ENCODE data around the gene LRIG1. TPM values are rescaled to one million over a fixed set of nuclear protein-coding genes. Genes with fewer than 3 reads are reported as not detected.

LRIG1 gene
- total and polyA plus RNA-seq, 7 donors: 4.2 to 226 (median 150) TPM

DNA sequence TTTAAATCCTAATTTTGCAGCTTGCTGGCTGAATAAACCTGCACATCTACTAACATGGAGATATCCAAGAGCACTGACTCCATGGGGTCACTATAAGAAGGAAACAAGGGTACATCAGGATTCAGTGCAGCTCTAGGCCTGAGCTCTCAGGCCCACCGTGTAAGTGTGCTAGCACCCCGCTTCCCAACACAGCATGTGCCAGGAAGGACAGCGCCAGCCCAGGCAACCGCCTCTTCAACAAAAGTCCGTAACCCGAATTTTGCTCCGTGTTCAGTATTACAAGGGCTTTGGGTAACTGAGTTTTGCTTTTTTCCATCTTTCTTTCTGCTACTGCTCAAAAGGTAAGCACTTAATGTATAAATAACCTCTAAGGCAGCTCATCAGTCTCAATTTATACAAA, 89.8 kb downstream of the LRIG1 start:
- peaks cover 0 to 100% (median 100%) of the 10 kb centered on the region in 4 donors for H3K4me1 ChIP-seq
- H3K27ac ChIP-seq: peak overlapping the region; percentile 31 to 95 (median 86)
- no peak for TF ChIP-seq POLR2AphosphoS5 (IDR thresholded peaks at IDR 0.05)
- TF ChIP-seq, protein P1, sequence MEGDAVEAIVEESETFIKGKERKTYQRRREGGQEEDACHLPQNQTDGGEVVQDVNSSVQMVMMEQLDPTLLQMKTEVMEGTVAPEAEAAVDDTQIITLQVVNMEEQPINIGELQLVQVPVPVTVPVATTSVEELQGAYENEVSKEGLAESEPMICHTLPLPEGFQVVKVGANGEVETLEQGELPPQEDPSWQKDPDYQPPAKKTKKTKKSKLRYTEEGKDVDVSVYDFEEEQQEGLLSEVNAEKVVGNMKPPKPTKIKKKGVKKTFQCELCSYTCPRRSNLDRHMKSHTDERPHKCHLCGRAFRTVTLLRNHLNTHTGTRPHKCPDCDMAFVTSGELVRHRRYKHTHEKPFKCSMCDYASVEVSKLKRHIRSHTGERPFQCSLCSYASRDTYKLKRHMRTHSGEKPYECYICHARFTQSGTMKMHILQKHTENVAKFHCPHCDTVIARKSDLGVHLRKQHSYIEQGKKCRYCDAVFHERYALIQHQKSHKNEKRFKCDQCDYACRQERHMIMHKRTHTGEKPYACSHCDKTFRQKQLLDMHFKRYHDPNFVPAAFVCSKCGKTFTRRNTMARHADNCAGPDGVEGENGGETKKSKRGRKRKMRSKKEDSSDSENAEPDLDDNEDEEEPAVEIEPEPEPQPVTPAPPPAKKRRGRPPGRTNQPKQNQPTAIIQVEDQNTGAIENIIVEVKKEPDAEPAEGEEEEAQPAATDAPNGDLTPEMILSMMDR (IDR thresholded peaks at IDR 0.05): no peak
- no peak for TF ChIP-seq EP300 (IDR thresholded peaks at IDR 0.05)
- no peak for TF ChIP-seq POLR2A (IDR thresholded peaks at IDR 0.05)
- DNase-seq: peak; percentile 65
- peaks cover 19 to 71% (median 41%) of the 10 kb centered on the region in 4 donors for H3K36me3 ChIP-seq
- 95 to 97% methylated on average over 7 of the region's 7 CpGs for WGBS, 2 donors
- H3K9me3 ChIP-seq: no peaks in the 10 kb centered on the region
- no peak overlapping the region for H3K4me3 ChIP-seq
- H3K27me3 ChIP-seq: no peaks in the 10 kb centered on the region
- intact Hi-C loops (cut with DNase I): loop anchor here (10.0 kb wide), 1 partner anchor 204 kb away; no protein-coding TSS in a partner anchor

DNA sequence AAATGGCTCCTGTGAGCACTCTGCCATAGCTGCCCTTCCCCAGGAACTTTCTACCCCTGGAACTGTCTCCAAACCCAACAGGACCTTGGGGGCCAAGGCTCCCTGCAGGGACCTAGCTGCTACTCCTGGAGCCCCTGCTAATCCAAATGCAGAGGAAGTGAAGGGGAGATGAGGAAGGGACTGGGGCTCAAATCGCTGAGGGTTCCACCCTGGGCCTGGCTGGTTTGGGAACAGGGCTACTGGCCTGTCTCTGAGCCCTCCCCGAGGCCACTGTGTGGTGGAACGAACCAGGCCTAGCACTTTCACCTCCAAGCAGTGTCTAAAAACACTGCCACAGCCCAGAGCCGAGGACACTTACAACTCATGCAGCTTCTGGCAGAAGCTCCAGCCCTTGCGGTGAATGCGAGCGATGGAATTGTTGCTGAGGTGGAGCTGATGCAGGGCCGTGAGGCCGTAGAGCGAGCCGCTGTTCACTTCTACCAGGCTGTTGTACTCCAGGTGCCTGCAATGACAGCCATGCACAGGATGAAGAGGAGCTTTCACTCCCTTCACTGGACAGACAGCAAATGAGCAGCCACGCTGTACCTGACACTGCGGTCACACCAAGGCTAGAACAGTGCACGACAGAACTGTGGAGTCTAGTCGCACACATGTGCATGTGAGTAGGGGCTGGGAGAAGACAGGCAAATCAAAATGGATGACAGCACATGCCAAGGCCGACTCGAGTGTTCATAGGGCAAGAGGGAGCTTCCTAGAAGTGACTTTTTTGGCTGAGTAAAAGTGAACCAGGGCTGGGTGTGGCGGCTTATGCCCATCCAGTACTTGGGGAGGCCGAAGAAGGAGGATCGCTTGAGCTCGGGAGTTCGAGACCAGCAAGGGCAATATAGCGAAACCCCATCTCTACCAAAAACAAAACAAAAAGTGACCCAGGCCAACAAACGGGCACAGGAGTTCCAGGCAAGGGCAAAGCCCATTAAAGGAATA, 90.8 kb downstream of the LRIG1 start:
- Histone ChIP-seq H3K27ac (peak overlapping the region; percentile 40 to 95 (median 86)), H3K4me3 (no peak overlapping the region), H3K27me3 (no peaks in the 10 kb centered on the region), H3K36me3 (peaks cover 19 to 80% (median 42%) of the 10 kb centered on the region in 4 donors), H3K4me1 (peaks cover 0 to 100% (median 100%) of the 10 kb centered on the region in 4 donors), H3K9me3 (no peaks in the 10 kb centered on the region)
- peak; percentile 57 for DNase-seq
- TF ChIP-seq EP300 (IDR thresholded peaks at IDR 0.05) (no peak), POLR2AphosphoS5 (IDR thresholded peaks at IDR 0.05) (no peak), POLR2A (IDR thresholded peaks at IDR 0.05) (no peak)
- TF ChIP-seq, protein P1 (IDR thresholded peaks at IDR 0.05): no peak
- intact Hi-C loops (cut with DNase I): loop anchor here (5.0 to 10.0 kb wide), 4 partner anchors 145 to 407 kb away; no protein-coding TSS in a partner anchor
- WGBS, 2 donors: 92 to 95% methylated on average over 24 of the region's 24 CpGs

DNA sequence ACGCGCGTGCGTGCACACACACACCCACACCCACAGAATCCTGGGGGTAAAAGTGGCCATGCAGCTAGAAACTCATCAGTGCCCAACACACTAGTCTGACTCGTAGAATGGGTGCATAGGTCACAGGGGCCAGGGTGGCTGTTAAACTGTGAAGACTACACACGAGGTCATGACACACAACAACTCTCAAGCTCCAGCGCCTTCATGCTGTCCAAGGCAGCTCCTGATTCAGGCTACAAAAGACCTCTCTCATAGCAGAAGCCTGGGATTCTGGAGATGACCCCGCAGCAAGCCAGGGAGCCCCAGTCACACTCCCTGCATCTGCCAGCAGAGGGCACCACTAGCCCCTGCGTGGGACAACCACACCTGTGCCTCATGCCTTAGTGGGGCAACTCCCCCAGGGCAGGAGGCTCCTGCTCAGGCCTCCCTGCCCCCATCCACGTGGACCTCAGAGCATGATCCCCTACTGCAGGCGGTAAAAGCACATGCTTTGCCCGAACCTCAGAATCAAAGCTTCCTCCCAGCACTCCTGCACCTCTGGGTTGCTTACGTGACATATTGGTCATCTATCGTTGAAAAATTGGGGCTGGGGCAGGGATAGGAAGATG, 93.1 kb downstream of the LRIG1 start:
- intact Hi-C loops (cut with DNase I): loop anchor here (2.0 to 10.0 kb wide), 4 partner anchors 93 to 410 kb away; partner anchors contain the start of gene LRIG1
- Histone ChIP-seq H3K36me3 (peaks cover 16 to 81% (median 39%) of the 10 kb centered on the region in 4 donors), H3K27ac (peak overlapping the region; percentile 73 to 95 (median 86)), H3K9me3 (no peaks in the 10 kb centered on the region), H3K27me3 (no peaks in the 10 kb centered on the region), H3K4me1 (peaks cover 0 to 100% (median 99%) of the 10 kb centered on the region in 4 donors), H3K4me3 (no peak overlapping the region)
- no peak for TF ChIP-seq POLR2A (IDR thresholded peaks at IDR 0.05)
- peak in 1 of 4 donors; percentile 19 for TF ChIP-seq POLR2AphosphoS5 (IDR thresholded peaks at IDR 0.05)
- no peak for TF ChIP-seq EP300 (IDR thresholded peaks at IDR 0.05)
- TF ChIP-seq, protein P1 (IDR thresholded peaks at IDR 0.05): peak; percentile 68 to 90 (median 86)
- DNase-seq: peak; percentile 86
- 44 to 64% methylated on average over 14 of the region's 14 CpGs for WGBS, 2 donors

GRCh38 chr3:66406831-66407610, 93.8 kb downstream of the LRIG1 start:
- 87% methylated on average over 17 of the region's 17 CpGs for WGBS, 2 donors
- Histone ChIP-seq H3K4me1 (peaks cover 0 to 100% (median 99%) of the 10 kb centered on the region in 4 donors), H3K36me3 (peaks cover 10 to 74% (median 32%) of the 10 kb centered on the region in 4 donors), H3K9me3 (no peaks in the 10 kb centered on the region), H3K27ac (peak overlapping the region; percentile 73 to 95 (median 86)), H3K27me3 (no peaks in the 10 kb centered on the region), H3K4me3 (no peak overlapping the region)
- DNase-seq: peak; percentile 62
- intact Hi-C loops (cut with DNase I): loop anchor here (2.0 to 10.0 kb wide), 4 partner anchors 94 to 410 kb away; partner anchors contain the start of gene LRIG1
- TF ChIP-seq POLR2AphosphoS5 (IDR thresholded peaks at IDR 0.05) (peak in 1 of 4 donors; percentile 8), POLR2A (IDR thresholded peaks at IDR 0.05) (no peak), EP300 (IDR thresholded peaks at IDR 0.05) (no peak)
- TF ChIP-seq, protein P1 (IDR thresholded peaks at IDR 0.05): no peak

Data from sigmoid colon (tissue), 7 donors.